T-helper 1 cell treated with Interleukin-12 subunit alpha and Interleukin-12 subunit beta and Interleukin-4 antibody, amounts not matched to agents 30 ng/mL and 1 ng/mL, for 36 hours (primary cell): ENCODE results near the gene HDAC4. TPM values are rescaled to one million over a fixed set of nuclear protein-coding genes. Genes with fewer than 3 reads are reported as not detected.
"Not testable (repeated sequence)": the region's sequence is repeated elsewhere in the genome, so short reads cannot be mapped to it uniquely, and the experiment has no call there.

ENCODE experiments used
- intact Hi-C: fragments of 100-400 bp; cut with micrococcal nuclease; formaldehyde crosslinking; loops from one replicate; pipeline ENCODE4 v1.15.1; 2024
- total RNA-seq: library from RNA; stranded (reverse); gene quantifications from 2 replicates; pipeline ENCODE4 v1.2.3, GENCODE V29; 2022

Gene HDAC4
- total RNA-seq, 1 donor from 2014 or later = 82.1 TPM

DNA sequence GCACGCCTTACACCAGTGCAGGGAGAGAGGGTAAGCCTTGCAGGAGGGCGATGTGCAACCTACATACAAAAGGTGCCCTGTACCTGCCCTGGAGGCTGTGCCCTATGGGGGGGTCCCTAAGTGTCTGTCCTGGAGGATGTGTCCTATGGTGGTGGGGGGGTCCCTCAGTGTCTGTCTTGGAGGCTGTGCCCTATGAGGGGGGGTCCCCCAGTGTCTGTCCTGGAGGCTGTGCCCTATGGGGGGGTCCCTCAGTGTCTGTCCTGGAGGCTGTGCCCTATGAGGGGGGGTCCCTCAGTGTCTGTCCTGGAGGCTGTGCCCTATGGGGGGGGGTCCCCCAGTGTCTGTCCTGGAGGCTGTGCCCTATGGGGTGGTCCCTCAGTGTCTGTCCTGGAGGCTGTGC lies 216.6 kb downstream of the HDAC4 start:
- intact Hi-C loops = no loop called here

DNA sequence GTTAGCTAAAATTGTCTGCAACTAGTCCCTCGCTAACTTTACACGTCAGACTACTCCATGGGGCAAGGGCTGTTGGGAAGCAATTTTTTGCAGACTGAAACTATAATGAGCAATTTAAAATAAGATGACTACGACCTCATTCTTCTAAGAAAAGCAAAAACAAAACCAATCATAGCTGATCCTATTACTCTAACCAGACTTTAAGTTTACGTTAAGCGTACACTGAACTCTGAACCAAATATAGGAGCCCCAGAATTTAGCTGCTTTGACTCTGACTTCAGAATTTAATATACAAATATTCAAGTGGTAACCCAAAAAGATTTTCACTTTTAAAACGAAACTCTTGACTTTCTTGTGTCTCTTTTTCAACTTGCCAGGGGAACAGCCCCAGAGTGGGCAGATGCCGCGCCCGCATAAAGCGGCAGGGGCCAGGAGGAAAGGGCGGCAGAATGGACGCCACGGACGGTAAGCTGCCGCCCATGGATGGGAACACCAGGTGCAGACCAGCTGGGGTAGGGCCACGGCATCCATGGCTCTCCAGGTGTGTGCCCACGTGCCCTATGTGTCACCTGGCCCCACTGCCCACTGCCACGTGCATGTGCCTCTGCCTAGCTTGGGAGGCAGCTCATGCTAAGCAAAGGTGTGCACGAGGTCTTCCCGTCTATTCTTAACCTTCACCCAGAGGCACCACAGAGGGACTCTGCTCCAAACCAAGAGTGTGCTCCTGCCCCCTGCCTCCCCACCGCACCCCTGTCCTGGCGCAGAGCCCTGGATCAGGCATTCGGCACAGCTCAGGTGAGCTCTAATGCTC lies 217.6 kb downstream of the HDAC4 start:
- intact Hi-C loops = no loop called here

DNA sequence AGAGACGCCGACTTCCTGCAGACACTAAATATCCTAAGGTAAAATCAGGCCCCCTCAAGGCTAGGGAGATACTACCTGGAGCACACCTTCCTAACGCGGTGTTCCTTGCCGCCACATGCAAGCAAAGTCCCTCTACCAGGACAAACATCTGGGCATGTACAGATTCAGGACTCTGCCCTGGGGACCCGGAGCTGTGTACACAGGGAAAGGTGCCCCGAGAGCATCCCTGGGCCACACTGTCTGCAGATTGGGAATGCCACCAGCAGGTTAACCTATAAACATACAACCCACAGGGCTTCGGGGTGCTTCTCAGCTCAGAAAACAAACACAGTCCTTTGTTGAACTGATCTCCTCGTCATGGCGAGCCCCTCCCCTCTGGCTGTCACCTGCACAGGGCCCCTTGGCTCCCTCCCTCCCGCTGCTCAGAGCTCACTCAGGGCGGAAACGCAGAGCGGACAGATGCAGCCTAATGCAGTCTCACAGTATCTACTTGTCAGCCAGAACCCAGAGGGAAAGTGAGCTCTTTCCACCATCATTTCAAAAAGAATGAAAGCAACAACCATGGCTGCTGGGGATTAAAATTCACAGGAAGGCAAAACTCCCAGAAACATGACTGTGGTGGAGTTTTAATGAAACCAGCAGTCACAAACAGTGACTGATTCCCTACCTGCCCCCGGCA lies 218.8 kb downstream of the HDAC4 start:
- intact Hi-C loops = no loop called here

DNA sequence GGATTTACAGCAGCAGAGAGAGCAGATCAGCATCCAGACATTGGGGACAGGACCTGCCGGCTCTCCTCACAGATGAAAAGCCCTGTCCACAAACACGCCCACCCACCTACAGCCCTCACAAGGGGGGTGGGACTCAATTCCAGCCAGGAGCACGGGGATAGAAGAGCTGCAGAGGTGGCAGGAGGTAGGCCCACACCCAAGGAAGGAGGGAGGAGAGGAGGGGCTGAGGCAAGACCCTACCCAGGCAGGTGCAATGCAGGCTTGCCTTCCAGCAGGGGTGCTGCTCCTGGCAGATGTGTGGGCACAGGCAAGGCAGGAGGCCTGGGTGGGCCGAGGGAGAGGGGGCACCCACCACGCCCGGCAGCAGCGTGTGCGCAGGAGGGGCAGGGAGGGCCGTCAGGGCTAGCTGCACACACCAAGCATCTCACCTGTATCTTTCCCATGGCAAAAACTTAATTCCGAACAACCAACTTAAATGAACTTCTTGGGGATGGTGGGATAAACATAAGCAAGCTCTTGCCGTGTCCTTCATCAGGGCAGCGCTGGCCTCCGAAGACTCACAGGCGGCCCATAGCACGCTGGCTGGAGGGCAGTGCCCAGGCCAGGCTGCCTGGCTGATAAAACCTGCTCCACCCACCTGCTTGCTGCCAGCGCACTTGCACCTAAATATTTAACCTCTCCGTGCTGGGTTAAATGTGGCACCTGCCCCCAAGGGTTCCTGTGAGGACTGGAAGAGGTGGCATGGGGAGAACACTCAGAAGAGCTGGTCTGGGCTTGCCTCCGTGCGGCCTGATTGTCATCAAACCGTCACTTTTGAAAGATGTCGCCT lies 219.5 kb downstream of the HDAC4 start:
- intact Hi-C loops = no loop called here

DNA sequence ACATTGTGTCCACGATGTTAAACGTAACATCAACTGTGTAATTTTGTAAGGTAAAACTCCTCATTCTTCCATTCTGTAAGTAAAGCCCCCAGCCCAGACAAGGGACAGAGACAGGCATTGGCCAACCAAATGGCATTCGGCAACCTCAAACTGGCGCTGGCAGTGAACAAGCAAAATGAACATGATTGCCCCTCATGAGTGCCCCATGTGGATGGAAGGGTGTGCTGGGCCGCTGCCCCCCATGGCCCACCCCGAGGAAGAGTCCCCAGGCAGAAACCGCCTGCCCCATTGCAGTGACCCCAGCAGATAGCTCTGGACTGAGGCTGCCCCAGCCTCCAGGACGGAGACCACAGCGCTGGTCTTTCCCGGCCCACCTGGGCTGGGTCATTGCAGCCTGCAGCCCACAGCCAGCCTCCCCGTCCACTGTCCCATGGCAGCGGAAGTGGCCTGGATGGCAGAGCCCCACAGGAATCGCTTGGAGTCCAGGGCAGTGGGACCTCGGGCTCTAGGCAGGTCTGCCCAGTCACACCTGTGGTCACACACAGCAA lies 220.2 kb downstream of the HDAC4 start:
- intact Hi-C loops = no loop called here

DNA sequence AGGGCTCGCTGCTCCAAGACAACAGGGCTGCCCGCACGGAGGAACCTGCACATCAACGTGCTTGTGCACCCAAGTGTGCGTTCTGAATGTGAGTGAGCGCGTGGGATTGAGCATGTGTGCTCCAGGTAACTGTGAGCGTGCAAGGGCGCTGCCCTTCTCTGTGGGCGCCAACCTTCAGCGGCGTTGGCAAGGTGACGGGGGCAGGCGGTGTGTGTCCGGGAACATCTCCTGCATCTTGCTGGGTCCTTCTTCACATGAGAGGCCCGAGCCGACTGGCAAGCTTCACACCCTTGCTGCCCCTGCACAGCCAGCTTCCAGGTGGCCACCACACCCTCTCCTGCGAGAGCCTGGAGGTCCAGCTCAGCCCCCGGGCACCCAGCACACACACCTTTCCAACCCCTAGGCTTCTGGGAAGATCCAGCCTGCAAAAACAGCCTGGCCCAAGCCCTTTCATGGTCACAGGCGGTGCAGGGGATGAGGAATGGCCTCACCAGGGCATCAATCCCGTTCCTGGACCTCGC lies 220.9 kb downstream of the HDAC4 start:
- intact Hi-C loops = no loop called here

DNA sequence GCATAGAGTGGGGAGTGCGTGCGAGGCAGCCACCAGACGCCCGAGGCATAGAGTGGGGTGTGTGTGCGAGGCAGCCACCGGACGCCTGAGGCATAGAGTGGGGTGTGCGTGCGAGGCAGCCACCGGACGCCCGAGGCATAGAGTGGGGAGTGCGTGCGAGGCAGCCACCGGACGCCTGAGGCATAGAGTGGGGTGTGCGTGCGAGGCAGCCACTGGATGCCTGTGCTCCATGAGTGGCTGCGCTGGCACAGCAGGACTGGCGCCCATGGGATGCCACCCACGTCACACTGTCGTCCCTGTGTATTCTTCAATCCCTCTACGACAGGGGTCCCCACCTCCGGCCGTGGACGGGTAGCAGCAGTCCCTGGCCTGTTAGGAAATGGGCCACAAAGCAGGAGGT lies 221.9 kb downstream of the HDAC4 start:
- intact Hi-C loops = no loop called here

DNA sequence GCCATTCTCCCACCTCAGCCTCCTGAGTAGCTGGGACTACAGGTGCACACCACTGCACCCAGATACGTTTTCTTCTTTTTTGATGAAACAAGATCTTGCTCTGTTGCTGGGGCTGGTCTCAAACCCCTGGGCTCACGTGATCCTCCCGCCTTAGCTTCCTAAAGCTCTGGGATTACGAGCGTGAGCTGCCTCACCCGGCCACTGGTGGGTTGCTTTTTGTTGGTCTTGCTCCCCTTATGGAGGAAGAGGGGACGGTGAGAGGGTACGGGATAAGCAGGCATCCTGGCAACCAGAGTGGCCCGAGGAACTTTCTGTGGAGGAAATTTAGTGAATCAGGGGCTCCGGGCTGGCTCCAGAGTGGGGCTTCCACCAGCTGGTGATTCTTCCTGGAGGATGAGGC lies 222.3 kb downstream of the HDAC4 start:
- intact Hi-C loops = no loop called here

DNA sequence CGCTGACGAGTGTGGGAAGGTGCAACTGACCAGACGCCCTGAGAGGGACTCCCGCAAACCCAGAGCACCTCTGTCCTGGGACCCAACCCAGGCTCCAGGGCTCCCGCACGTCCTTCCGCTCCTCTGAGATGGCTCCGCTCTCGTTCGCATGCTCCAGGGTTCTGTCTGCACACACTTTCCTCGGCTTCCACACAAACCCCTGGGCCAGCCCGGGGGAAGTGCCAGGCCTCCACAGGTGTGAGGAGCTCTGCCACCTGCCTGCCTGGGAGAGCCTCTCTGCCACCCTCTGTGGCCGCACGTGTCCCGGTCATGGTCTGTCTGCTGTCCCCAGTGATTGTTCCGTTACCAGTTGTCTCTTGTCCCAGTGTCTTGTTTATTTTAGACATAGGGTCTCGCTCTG lies 222.9 kb downstream of the HDAC4 start:
- intact Hi-C loops = no loop called here

DNA sequence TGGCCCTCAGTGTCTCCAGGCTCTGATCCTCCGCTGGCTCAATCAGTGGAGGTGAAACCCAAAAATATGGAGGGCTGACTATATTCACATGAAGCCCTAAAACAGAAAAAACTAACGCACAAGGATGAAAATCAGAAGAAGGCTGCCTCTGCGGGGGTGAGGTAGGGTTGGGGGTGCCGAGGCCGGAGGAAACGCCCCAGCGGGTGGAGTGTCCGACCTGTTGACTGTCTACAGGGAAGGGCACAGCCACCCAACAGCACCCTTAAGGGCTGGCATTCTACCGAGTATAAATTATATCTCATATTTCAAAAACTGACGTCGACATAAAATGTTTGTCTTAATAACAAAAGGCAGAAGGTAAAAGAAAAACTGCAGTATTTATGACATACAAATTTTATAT lies 223.5 kb downstream of the HDAC4 start:
- intact Hi-C loops = no loop called here

DNA sequence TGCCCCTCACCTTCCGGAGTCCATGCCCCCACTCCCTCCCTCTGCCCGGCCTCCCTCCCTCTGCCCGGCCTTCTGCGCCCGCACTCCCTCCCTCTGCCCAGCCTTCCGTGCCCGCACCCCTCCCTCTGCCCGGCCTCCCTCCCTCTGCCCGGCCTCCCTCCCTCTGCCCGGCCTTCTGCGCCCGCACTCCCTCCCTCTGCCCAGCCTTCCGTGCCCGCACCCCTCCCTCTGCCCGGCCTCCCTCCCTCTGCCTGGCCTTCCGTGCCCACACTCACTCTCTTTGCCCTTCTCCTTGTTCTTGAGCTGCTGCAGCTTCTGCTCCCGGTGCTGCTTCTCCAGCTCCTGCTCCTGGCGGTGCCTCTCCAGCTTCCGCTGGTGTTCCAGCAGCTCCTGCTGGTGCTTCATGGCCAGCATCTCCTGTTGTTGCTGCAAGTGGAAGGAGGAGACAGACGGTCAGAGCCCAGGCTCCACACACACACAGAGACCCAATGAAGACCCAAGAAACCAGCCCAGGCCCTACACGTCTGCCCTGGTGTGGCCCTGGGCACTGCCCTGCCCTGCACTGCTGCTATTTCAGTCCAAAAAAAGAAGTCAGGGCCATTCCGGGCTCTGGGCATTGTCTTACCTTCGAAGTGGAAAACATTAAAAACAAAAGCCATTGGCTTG lies 224.5 kb downstream of the HDAC4 start:
- intact Hi-C loops = not testable (repeated sequence)

DNA sequence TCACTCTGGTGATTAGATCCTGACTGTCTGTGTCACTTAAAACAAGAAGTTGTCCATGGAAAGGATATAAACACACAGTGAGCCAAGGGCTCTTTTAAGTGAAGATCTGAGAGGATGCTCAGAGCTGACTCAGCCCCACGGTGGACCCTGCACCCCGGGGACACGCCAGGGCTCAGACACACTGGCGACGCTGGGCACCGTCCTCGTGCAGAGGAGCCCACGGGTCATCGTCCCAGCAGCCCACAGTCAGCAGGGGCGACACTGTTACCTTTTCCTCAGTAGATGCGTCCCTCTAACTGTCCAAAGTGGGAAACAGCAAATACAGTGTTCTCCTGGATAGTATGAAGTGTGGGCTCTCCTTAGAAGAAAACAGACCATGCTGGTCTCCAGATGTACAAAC lies 225.6 kb downstream of the HDAC4 start:
- intact Hi-C loops = no loop called here

DNA sequence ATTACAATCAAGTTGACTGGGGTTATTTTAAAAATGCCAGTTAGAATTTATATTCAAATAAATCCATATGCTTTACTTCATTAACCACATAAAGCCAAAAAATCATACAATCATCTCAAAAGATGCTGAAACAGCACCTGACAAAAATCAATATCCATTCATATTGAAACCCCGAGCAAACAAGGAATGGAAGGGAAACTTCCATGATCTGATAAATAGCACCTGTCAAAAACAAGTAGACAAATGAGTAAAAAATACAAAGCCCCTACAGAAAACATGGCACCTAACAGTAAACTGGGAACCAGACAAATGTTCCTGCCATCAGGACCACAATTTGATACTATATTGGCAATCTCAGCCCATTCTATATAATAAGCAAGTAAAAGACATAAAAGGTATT lies 227.5 kb downstream of the HDAC4 start:
- intact Hi-C loops = no loop called here

DNA sequence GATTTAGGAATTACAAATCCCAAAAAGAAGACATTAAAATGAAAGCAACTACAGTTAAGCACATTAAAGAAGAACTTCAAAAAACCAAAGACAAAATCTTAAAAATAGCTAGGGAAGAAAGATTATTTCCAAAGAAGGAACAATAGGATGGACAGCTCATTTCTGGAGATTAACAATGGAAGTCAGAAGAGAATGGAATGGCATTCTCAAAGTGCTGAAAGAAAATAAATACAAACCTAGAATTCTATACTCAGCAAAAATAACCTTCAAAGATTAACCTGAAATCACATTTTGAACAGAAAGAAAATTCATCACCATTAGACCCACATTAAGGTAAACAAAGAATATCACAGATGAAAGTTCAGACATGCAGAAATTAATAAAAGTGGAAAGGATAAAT lies 229.2 kb downstream of the HDAC4 start:
- intact Hi-C loops = no loop called here

DNA sequence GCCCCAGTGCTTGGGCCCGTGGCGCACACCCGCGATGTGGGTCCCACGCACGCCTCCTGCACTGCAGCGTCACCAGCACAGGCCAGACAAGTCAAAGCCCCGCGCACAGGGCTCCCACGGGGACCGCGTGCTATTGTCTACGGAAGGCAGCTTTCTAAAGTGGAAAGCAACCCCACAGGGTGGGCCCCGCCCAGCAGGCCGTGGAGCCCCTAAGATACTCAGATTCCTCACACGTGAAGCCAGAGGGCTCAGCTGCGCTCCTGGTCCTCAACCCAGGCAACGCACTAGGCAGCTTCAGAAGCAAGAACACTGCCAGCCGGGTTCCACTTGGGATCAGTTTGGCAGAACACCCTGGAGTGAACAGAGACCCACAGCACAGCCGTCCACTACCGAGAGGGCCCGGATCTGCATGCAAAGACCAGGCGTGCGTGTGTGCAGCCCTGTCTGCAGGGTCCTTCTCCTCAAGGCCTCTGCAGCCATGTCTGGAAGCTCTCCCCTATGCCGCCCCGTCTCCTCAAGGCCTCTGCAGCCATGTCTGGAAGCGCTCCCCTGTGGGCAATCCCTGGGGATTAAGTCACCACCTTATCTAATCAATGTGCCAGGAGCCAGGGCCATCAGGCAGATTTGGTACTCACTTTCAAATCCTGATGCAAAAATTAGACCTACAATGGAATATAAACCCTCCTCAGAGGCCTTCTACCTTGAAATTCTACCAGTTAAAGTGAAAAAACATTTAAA lies 231.3 kb downstream of the HDAC4 start:
- intact Hi-C loops = no loop called here

DNA sequence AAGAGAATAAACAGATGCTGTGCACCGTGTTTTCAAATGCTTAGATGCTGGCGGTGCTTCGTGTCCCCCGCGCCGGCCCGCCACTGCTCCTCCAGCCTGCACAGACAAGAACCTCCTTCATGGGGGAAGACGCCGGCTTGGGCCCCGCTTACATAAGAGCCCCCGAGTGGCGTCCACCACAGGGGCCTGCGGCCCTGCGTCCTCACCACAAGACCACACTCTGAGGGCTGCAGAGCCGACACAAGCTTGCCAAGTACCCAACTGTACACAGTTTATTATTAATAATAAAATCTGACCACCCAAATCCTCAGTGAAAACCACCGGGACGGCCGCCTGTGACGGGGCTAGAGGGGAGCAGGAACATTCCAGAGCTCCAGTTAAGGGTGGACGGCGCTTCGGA lies 232.2 kb downstream of the HDAC4 start:
- intact Hi-C loops = no loop called here

DNA sequence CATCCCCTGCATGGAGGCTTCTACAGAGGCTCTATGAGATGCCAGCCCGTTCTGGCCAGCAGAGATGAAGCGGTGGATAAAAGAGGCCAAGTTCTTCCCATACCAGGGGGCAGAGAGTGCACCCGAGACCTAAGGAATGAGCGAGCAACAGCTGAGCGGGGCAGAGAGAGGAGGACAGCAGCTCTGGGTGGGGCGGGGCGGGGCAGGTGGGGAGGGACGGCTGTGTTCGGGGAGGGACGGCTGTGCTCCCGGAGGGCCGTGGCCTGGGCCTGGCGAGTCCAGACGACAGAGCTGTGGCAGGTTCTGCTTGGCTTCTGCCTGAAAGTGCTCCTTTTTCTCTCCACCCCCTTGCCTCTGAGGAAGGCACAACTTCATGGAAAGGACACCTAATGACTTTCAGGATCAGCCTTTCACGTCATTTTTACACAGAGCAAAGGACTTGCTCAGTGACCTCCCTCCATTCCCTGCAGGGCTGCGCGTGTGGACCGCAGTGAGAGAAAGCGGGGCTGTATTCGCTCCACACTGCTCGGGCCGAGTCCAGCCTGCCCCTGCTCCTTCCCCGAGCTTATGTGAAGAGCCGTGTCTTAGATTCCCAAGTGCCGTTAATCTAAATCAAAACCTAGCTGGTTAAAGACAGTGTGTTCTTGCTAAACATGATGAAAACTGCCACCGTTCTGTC lies 232.9 kb downstream of the HDAC4 start:
- intact Hi-C loops = no loop called here

DNA sequence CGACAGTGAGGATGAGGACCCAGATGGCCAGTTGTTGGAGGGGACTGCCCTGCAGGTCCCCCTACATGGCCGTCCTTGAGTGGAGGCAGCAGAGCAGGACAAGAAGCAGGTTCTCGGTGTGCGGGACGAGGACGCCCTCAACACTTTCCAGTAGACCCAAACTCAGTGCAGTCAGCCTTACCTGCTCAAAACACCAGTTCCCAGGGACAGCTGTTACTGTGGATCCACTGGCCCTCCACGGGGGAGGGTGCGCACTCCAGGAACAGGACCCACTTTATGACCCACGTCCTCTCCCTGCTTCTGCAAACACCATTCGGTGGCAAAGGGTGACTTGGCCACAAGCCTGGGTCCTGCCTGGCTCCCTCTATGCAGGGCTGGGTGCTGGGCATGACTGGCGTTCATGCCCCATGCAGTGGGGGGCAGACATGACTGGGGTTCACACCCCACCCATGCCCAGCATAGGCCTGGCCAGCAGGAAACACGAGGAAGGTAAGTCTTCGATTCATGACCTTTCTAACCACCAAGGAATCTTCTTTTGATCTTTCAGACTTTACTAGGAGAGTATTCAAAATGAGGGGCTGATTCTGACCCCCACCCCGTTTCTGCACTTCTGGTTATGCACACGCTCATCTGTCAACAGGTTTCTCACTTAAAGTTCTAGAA lies 233.7 kb downstream of the HDAC4 start:
- intact Hi-C loops = no loop called here

DNA sequence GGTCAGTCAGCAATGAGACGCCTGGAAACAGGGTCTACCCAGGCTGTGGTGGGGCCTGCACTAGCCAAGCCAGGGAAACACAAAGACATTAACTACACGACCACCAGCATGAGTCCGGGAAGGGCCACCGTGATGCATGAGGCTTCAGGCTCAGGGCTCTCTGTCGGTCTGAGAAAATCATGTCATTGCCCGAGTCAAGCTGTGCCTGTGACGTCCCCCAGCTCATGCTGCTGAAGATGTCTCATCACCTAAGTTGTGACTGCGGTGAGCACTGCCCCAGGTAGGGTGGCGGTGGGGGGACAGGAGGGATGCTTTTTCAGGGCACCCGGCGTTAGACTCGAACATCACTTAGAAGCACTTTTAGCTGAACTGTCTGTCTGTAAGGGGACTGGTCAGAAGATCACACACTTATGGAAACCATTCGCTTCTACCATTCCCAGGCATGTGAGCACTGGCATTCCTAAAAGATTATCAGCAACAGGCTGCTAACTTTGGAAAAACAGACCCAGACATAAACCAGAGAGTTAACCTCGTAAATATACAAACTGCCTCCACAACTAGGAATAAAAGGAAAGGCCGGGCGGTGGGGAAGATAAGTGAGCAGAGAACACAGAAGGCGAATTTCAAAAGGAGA lies 234.5 kb downstream of the HDAC4 start:
- intact Hi-C loops = no loop called here
